GM12891 (cell line): ENCODE results near the gene ZNF787.
"Not testable (repeated sequence)": the region's sequence is repeated elsewhere in the genome, so short reads cannot be mapped to it uniquely, and the experiment has no call there.

ENCODE experiments used
- DNase-seq: peaks from one replicate; pipeline ENCODE4 v3.0.0; 2011; ENCODE audit warnings: low spot score; ENCODE audit not compliant: insufficient read length
- FAIRE-seq: peaks from 2 replicates; lab custom pipeline; 2011; peaks lifted over from hg19 to GRCh38; lab: Jason Lieb, UNC
- PAX5 ChIP-seq: IDR thresholded peaks from 2 replicates; pipeline ENCODE4 v1.6.1; 2011; ENCODE audit warnings: low read length, moderate library complexity, mild to moderate bottlenecking; ENCODE audit not compliant: insufficient read depth, severe bottlenecking
- POLR2A ChIP-seq: IDR thresholded peaks from 2 replicates; pipeline ENCODE4 v1.6.1; 2011; ENCODE audit warnings: low read depth, low read length, control low read depth
- POLR2AphosphoS5 ChIP-seq: IDR thresholded peaks from 2 replicates; pipeline ENCODE4 v1.6.1; 2011; ENCODE audit warnings: low read depth, low read length, control low read depth
- POU2F2 ChIP-seq: IDR thresholded peaks from 2 replicates; pipeline ENCODE4 v1.6.1; 2011; ENCODE audit warnings: low read depth, mild to moderate bottlenecking, control low read depth, low read length, moderate library complexity
- SPI1 ChIP-seq: IDR thresholded peaks from 2 replicates; pipeline ENCODE4 v1.6.1; 2011; ENCODE audit warnings: low read depth, low read length, control low read depth
- TAF1 ChIP-seq: IDR thresholded peaks from 2 replicates; pipeline ENCODE4 v1.6.1; 2011; ENCODE audit warnings: low read depth, low read length, control low read depth

The ZNF787 gene

GRCh38 chr19:56158170-56158757 lies 37.2 kb upstream of the ZNF787 start:
- DNase-seq (no peak), FAIRE-seq (no peak)
- no peak for TF ChIP-seq TAF1
- no peak for TF ChIP-seq POLR2AphosphoS5
- no peak for TF ChIP-seq PAX5
- TF ChIP-seq POU2F2 = no peak
- TF ChIP-seq POLR2A = no peak
- no peak for TF ChIP-seq SPI1

- TF ChIP-seq SPI1 = no peak
- no peak for TF ChIP-seq POLR2AphosphoS5
- no peak for TF ChIP-seq POU2F2
- TF ChIP-seq POLR2A = no peak
- no peak for FAIRE-seq
- DNase-seq = no peak
These were observed 35.7 kb upstream of the ZNF787 start for GRCh38 chr19:56156768-56157167.

- FAIRE-seq (no peak), DNase-seq (no peak)
- TF ChIP-seq TAF1 (no peak), POLR2AphosphoS5 (no peak), POLR2A (no peak), PAX5 (no peak), SPI1 (no peak)
These were observed 34.1 kb upstream of the ZNF787 start for GRCh38 chr19:56155124-56155687.

GRCh38 chr19:56153507-56153906 lies 32.4 kb upstream of the ZNF787 start:
- no peak for FAIRE-seq
- TF ChIP-seq POU2F2 (no peak), TAF1 (no peak), SPI1 (no peak), POLR2A (no peak), PAX5 (no peak), POLR2AphosphoS5 (no peak)
- no peak for DNase-seq

- DNase-seq (no peak), FAIRE-seq (no peak)
- TF ChIP-seq POLR2AphosphoS5 (no peak), SPI1 (no peak), TAF1 (no peak), POU2F2 (no peak), PAX5 (no peak), POLR2A (no peak)
These were observed 31.5 kb upstream of the ZNF787 start for GRCh38 chr19:56152644-56153043.

- TF ChIP-seq PAX5 (no peak), TAF1 (no peak), POLR2A (no peak), POU2F2 (no peak), SPI1 (no peak)
- DNase-seq = no peak
- FAIRE-seq = no peak
These were observed 29.3 kb upstream of the ZNF787 start for GRCh38 chr19:56150358-56150757.

GRCh38 chr19:56149656-56150038 lies 28.6 kb upstream of the ZNF787 start:
- no peak for FAIRE-seq

GRCh38 chr19:56148955-56149655 lies 28.0 kb upstream of the ZNF787 start:
- FAIRE-seq, DNase-seq: not testable (repeated sequence)

More at GRCh38 chr19:56149656-56150038, 28.6 kb upstream of the ZNF787 start:
- no peak for DNase-seq
- TF ChIP-seq POU2F2 = no peak
- no peak for TF ChIP-seq POLR2AphosphoS5
- no peak for TF ChIP-seq TAF1
- TF ChIP-seq PAX5 = no peak
- no peak for TF ChIP-seq SPI1

- DNase-seq = no peak
- FAIRE-seq = no peak
- TF ChIP-seq TAF1 (no peak), PAX5 (no peak), POLR2A (no peak), POLR2AphosphoS5 (no peak), SPI1 (no peak), POU2F2 (no peak)
These were observed 27.0 kb upstream of the ZNF787 start for GRCh38 chr19:56148096-56148495.

GRCh38 chr19:56147307-56147706 lies 26.2 kb upstream of the ZNF787 start:
- DNase-seq = no peak
- no peak for FAIRE-seq
- TF ChIP-seq POLR2A (no peak), POLR2AphosphoS5 (no peak), SPI1 (no peak), POU2F2 (no peak), PAX5 (no peak), TAF1 (no peak)

GRCh38 chr19:56146904-56147303 lies 25.8 kb upstream of the ZNF787 start:
- TF ChIP-seq POLR2AphosphoS5 = no peak
- FAIRE-seq = no peak
- DNase-seq = no peak
